GM12892 (cell line): ENCODE data around the gene NT5C1A.

Experiments
- POLR2A ChIP-seq: IDR thresholded peaks from 2 replicates; pipeline ENCODE4 v1.6.1; 2011; ENCODE audit warnings: low read depth, low read length, control low read depth
- POLR2AphosphoS5 ChIP-seq: IDR thresholded peaks from 2 replicates; pipeline ENCODE4 v1.6.1; 2011; ENCODE audit warnings: low read depth, low read length, control low read depth

GRCh38 chr1:39656391-39656790 is 15.5 kb downstream of the NT5C1A start:
- TF ChIP-seq POLR2A = no peak
- TF ChIP-seq POLR2AphosphoS5 = no peak
